Panc1 (cell line): Measurements from ENCODE around the gene TLX1. TPM values are rescaled to one million over a fixed set of nuclear protein-coding genes. Genes with fewer than 3 reads are reported as not detected.

Source experiments
- ATAC-seq: fragments of 200-7000 bp; cut with Tn5 transposase; 2 replicates; pipeline ENCODE4 v1.9.1; 2020; ENCODE audit warnings: mild to moderate bottlenecking, moderate library complexity
- BruUV-seq: library from RNA; stranded (reverse); fragments of 400-500 nt; replicated peaks from 2 replicates; lab custom pipeline; 2021; lab: Mats Ljungman, UMichigan
- CTCF ChIA-PET: fragments of 300-600 bp; sonication (Branson Sonifier 250); formaldehyde crosslinking; loops from one replicate; lab custom pipeline; 2022; ENCODE audit warnings: antibody characterized with exemption; lab: Charles Lee
- POLR2A ChIA-PET: fragments of 300-600 bp; sonication (Branson Sonifier 250); formaldehyde crosslinking; loops from one replicate; lab custom pipeline; 2022; ENCODE audit warnings: antibody characterized with exemption; lab: Charles Lee
- DNase-seq: peaks from one replicate; pipeline ENCODE4 v3.0.0-alpha.2; 2010; ENCODE audit warnings: low read depth, low spot score
- H3K27ac ChIP-seq: 2 replicates; pipeline ENCODE4 v1.5.1; 2011; ENCODE audit warnings: mild to moderate bottlenecking, low read length, inconsistent platforms
- H3K27me3 ChIP-seq: fragments of 200-500 bp; sonication (Bioruptor generic); 2 replicates; pipeline ENCODE4 v1.6.0; 2014; ENCODE audit warnings: low read length, inconsistent platforms; ENCODE audit not compliant: control insufficient read depth, insufficient read depth
- H3K36me3 ChIP-seq: fragments of 200-500 bp; sonication (Bioruptor generic); 2 replicates; pipeline ENCODE4 v1.5.1; 2014; ENCODE audit warnings: inconsistent platforms, mild to moderate bottlenecking, low read length, moderate library complexity; ENCODE audit not compliant: control insufficient read depth, insufficient read depth
- H3K4me1 ChIP-seq: 2 replicates; pipeline ENCODE4 v1.5.1; 2011; ENCODE audit warnings: inconsistent platforms, mild to moderate bottlenecking, low read length, moderate library complexity; ENCODE audit not compliant: control insufficient read depth, insufficient read depth
- H3K4me3 ChIP-seq, 2 experiments: 2 replicates each; pipeline ENCODE4 v1.5.1; 2011 to 2012; ENCODE audit warnings: low read depth in 2 of 2, low read length in 2 of 2, mild to moderate bottlenecking in 2 of 2, inconsistent platforms in 1 of 2, moderate library complexity in 1 of 2
- H3K9me3 ChIP-seq: fragments of 200-500 bp; sonication (Bioruptor generic); 2 replicates; pipeline ENCODE4 v1.5.1; 2014; ENCODE audit warnings: low read depth, mild to moderate bottlenecking, inconsistent platforms, low read length, moderate library complexity; ENCODE audit not compliant: control insufficient read depth, insufficient read depth
- POLR2AphosphoS5 ChIP-seq: IDR thresholded peaks from 2 replicates; pipeline ENCODE4 v1.6.1; 2012; ENCODE audit warnings: mild to moderate bottlenecking, low read depth, low read length, moderate library complexity
- SIN3A ChIP-seq: IDR thresholded peaks from 2 replicates; pipeline ENCODE4 v1.6.1; 2012; ENCODE audit warnings: low read depth, mild to moderate bottlenecking, low read length, moderate library complexity, borderline replicate concordance; ENCODE audit not compliant: insufficient read depth
- TCF7L2 ChIP-seq: IDR thresholded peaks from 2 replicates; pipeline ENCODE4 v1.6.1; 2011; ENCODE audit warnings: mild to moderate bottlenecking, low read depth, low read length, inconsistent platforms
- in situ Hi-C: cut with HindIII; loops from 2 replicates; pipeline ENCODE4 v1.10.0; 2016; ENCODE audit warnings: low sequenced_read_pairs, low pct_unique_long_range_greater_than_20kb
- intact Hi-C: fragments of 100-400 bp; cut with micrococcal nuclease; formaldehyde crosslinking; loops from one replicate; pipeline ENCODE4 v1.10.0; 2022; ENCODE audit not compliant: unreplicated experiment
- total RNA-seq: library from RNA; stranded (reverse); gene quantifications from one replicate; pipeline ENCODE4 v1.2.1, GENCODE V29; 2021; ENCODE audit not compliant: unreplicated experiment
- TF ChIP-seq, protein P1 (sequence below), 2 experiments: IDR thresholded peaks; 2 replicates each; pipeline ENCODE4 v1.6.1; 2011 to 2012; ENCODE audit warnings: low read depth in 2 of 2, control low read depth in 1 of 2, low read length in 1 of 2, mild to moderate bottlenecking in 1 of 2, moderate library complexity in 1 of 2; ENCODE audit not compliant: insufficient read depth in 1 of 2
- TF ChIP-seq, protein P2 (sequence below): fragments of 450-650 bp; IDR thresholded peaks from 2 replicates; pipeline ENCODE4 v1.5.1; 2017; ENCODE audit warnings: mild to moderate bottlenecking

The TLX1 gene
- total RNA-seq, 1 experiment from 2014 or later: 0.13 TPM

DNA sequence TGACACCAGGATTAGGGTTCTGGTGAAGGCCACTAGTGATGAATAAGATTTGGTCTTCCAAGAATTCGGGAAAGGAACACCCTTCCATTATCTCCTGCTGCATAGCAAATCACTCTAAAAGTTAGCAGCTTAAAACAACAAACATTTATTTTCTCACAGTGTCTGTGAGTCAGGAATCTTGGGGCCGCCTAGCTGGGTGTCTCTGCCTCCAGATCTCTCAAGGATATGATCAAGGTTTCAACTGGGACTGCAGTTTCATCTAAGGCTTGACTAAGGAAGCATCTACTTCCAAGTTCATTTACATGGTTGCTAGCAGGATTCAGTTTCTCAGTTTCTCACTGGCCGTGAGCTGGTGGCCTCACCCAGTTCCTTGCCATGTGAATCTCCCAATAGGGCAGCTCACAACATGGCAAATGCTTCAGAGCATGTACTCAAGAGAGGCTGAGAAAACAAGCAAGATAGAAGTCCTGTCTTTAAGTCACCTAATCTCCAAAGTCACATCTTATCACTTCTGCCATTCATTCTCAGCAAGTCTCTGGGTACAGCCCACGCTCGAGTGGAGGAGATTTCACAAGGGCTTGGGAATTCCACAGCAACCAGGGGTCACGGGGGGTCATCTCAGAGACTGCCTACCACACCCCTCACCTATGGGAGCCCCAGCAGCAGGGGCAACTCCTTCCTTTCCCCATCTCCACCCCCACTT is 26.8 kb downstream of the TLX1 start:
- Histone ChIP-seq H3K9me3 (no peaks in the 10 kb centered on the region), H3K4me3 (no peak overlapping the region), H3K27me3 (peaks cover 13% of the 10 kb centered on the region), H3K36me3 (no peaks in the 10 kb centered on the region), H3K4me1 (peaks cover 12% of the 10 kb centered on the region; the same call in 1 of the 2 replicates), H3K27ac (no peak overlapping the region)
- POLR2A ChIA-PET: no interaction called here
- DNase-seq: no peak
- TF ChIP-seq TCF7L2: no peak
- TF ChIP-seq POLR2AphosphoS5: no peak
- TF ChIP-seq SIN3A: no peak
- TF ChIP-seq, protein P1, sequence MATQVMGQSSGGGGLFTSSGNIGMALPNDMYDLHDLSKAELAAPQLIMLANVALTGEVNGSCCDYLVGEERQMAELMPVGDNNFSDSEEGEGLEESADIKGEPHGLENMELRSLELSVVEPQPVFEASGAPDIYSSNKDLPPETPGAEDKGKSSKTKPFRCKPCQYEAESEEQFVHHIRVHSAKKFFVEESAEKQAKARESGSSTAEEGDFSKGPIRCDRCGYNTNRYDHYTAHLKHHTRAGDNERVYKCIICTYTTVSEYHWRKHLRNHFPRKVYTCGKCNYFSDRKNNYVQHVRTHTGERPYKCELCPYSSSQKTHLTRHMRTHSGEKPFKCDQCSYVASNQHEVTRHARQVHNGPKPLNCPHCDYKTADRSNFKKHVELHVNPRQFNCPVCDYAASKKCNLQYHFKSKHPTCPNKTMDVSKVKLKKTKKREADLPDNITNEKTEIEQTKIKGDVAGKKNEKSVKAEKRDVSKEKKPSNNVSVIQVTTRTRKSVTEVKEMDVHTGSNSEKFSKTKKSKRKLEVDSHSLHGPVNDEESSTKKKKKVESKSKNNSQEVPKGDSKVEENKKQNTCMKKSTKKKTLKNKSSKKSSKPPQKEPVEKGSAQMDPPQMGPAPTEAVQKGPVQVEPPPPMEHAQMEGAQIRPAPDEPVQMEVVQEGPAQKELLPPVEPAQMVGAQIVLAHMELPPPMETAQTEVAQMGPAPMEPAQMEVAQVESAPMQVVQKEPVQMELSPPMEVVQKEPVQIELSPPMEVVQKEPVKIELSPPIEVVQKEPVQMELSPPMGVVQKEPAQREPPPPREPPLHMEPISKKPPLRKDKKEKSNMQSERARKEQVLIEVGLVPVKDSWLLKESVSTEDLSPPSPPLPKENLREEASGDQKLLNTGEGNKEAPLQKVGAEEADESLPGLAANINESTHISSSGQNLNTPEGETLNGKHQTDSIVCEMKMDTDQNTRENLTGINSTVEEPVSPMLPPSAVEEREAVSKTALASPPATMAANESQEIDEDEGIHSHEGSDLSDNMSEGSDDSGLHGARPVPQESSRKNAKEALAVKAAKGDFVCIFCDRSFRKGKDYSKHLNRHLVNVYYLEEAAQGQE (IDR thresholded peaks at IDR 0.05; ENCODE audit: insufficient read depth in 1 of 2, low read depth in 2 of 2, low read length in 1 of 2): no peak
- TF ChIP-seq, protein P2, sequence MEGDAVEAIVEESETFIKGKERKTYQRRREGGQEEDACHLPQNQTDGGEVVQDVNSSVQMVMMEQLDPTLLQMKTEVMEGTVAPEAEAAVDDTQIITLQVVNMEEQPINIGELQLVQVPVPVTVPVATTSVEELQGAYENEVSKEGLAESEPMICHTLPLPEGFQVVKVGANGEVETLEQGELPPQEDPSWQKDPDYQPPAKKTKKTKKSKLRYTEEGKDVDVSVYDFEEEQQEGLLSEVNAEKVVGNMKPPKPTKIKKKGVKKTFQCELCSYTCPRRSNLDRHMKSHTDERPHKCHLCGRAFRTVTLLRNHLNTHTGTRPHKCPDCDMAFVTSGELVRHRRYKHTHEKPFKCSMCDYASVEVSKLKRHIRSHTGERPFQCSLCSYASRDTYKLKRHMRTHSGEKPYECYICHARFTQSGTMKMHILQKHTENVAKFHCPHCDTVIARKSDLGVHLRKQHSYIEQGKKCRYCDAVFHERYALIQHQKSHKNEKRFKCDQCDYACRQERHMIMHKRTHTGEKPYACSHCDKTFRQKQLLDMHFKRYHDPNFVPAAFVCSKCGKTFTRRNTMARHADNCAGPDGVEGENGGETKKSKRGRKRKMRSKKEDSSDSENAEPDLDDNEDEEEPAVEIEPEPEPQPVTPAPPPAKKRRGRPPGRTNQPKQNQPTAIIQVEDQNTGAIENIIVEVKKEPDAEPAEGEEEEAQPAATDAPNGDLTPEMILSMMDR: no peak
- intact Hi-C loops: no loop called here
- in situ Hi-C loops: loop anchor here (25.0 kb wide), 1 partner anchor 129 kb away; no protein-coding TSS in a partner anchor
- CTCF ChIA-PET: no interaction called here
- BruUV-seq: no TSS peak
- no peak for ATAC-seq

DNA sequence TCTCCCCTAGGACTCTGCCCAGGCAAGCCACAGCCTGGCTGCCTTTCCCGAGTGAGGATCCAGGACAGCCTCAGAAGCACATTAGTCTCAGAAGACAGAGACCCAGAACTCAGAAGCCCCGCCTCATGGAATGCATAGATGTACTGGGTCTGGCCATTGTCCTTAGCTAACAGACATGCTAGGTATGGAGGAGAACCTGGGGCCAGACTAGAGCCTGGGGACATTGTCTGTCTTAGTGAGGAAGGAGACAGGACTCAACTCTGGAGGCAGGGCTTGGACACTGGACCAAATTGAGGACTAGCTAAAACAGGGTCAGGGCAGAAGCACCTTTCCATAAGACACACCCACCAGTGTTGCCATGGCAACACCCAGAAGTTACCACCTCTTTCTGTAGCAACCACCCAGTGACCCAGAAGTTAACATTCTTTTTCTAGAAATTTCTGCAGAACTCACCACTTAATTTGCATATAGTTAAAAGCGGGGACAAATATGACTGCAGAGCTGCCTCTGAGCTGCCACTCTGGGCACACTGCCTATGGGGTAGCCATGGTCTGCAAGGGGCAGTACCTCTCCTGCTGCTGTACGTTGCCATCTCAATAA is 27.5 kb downstream of the TLX1 start:
- H3K27ac ChIP-seq: no peak overlapping the region
- no peaks in the 10 kb centered on the region for H3K9me3 ChIP-seq
- no peaks in the 10 kb centered on the region for H3K36me3 ChIP-seq
- DNase-seq: no peak
- ChIA-PET POLR2A (no interaction called here), CTCF (interaction anchor here (0.6 kb wide), 1 partner anchor 17 kb away, joined by 3 read pairs; no protein-coding TSS in a partner anchor)
- in situ Hi-C loops: loop anchor here (25.0 kb wide), 1 partner anchor 129 kb away; no protein-coding TSS in a partner anchor
- ATAC-seq: no peak
- TF ChIP-seq, protein P2: no peak
- TF ChIP-seq TCF7L2 (no peak), POLR2AphosphoS5 (no peak), SIN3A (no peak)
- TF ChIP-seq, protein P1 (IDR thresholded peaks at IDR 0.05; ENCODE audit: insufficient read depth in 1 of 2, low read depth in 2 of 2, low read length in 1 of 2): no peak
- no TSS peak for BruUV-seq
- H3K4me3 ChIP-seq: no peak overlapping the region
- peaks cover 13% of the 10 kb centered on the region for H3K27me3 ChIP-seq
- H3K4me1 ChIP-seq: peaks cover 12% of the 10 kb centered on the region; the same call in 1 of the 2 replicates
- intact Hi-C loops: no loop called here
